K562 (cell line): ENCODE data around the gene GLCCI1. TPM values are rescaled to one million over a fixed set of nuclear protein-coding genes. Genes with fewer than 3 reads are reported as not detected.

Experiments
- CBX3 ChIP-seq, 2 experiments: IDR thresholded peaks; 1 replicate in 1 of 2; 2 replicates in 1 of 2; pipeline ENCODE4 v1.6.1; 2012; ENCODE audit warnings: inconsistent platforms in 2 of 2, low read length in 2 of 2, borderline replicate concordance in 1 of 2, control low read depth in 1 of 2
- CREM ChIP-seq: IDR thresholded peaks from 2 replicates; pipeline ENCODE4 v1.6.1; 2014; ENCODE audit warnings: antibody characterized with exemption, low read depth
- FOS ChIP-seq: IDR thresholded peaks from 3 replicates; pipeline ENCODE4 v1.6.1; 2011; ENCODE audit not compliant: insufficient read length; ENCODE audit errors: extremely low read depth
- FOXA1 ChIP-seq: fragments of 450-650 bp; IDR thresholded peaks from 2 replicates; pipeline ENCODE4 v1.6.1; 2016; ENCODE audit warnings: mild to moderate bottlenecking, borderline replicate concordance
- FOXP1 ChIP-seq: sonication (generic); formaldehyde crosslinking; IDR thresholded peaks from 2 replicates; pipeline ENCODE4 v1.8.0; 2022; ENCODE audit warnings: mild to moderate bottlenecking, missing genetic modification reagents
- GABPB1 ChIP-seq: sonication (generic); formaldehyde crosslinking; IDR thresholded peaks from 2 replicates; pipeline ENCODE4 v1.8.0; 2022; ENCODE audit warnings: mild to moderate bottlenecking, missing genetic modification reagents
- KAT7 ChIP-seq: sonication (generic); formaldehyde crosslinking; IDR thresholded peaks from 2 replicates; pipeline ENCODE4 v1.8.0; 2022; ENCODE audit warnings: missing genetic modification reagents, mild to moderate bottlenecking, borderline replicate concordance
- KLF1 ChIP-seq: fragments of 450-650 bp; IDR thresholded peaks from 2 replicates; pipeline ENCODE4 v1.6.1; 2016; ENCODE audit warnings: missing genetic modification characterization, missing compliant biosample characterization
- KLF10 ChIP-seq: fragments of 250-450 bp; sonication (Bioruptor Pico); IDR thresholded peaks from 2 replicates; pipeline ENCODE4 v1.6.1; 2021; ENCODE audit warnings: matching md5 sums
- NR4A1 ChIP-seq, 2 experiments: fragments of 250-450 bp in 1 of 2; fragments of 450-650 bp in 1 of 2; sonication (Bioruptor Pico) in 1 of 2; IDR thresholded peaks; 2 replicates each; pipeline versions ENCODE4 v1.4.0 to v1.6.1; 2016 to 2020; ENCODE audit warnings: mild to moderate bottlenecking in 2 of 2, missing compliant biosample characterization in 1 of 2, missing genetic modification characterization in 1 of 2, moderate library complexity in 1 of 2
- PHB ChIP-seq: fragments of 250-450 bp; sonication (Bioruptor Pico); IDR thresholded peaks from 2 replicates; pipeline ENCODE4 v1.5.0; 2021
- POLR2A ChIP-seq: fragments of 450-650 bp; conservative IDR thresholded peaks from 2 replicates; pipeline ENCODE4 v1.6.1; 2016
- POLR2G ChIP-seq: fragments of 200-400 bp; formaldehyde crosslinking; IDR thresholded peaks from 2 replicates; pipeline ENCODE4 v1.6.1; 2017; ENCODE audit warnings: low read depth, mild to moderate bottlenecking, antibody characterized with exemption, low read length, moderate library complexity
- POU5F1 ChIP-seq: fragments of 150-350 bp; IDR thresholded peaks from 2 replicates; pipeline ENCODE4 v1.6.1; 2014; ENCODE audit warnings: borderline replicate concordance, low read length, low read depth, mild to moderate bottlenecking; ENCODE audit not compliant: partially characterized antibody
- RBBP5 ChIP-seq: fragments of 200-600 bp; sonication (generic); IDR thresholded peaks from 2 replicates; pipeline ENCODE4 v1.6.1; 2012; ENCODE audit warnings: borderline replicate concordance, mild to moderate bottlenecking, low read length, control low read depth, inconsistent platforms; ENCODE audit not compliant: insufficient read depth, poor library complexity, severe bottlenecking
- RBM25 ChIP-seq: fragments of 200-400 bp; formaldehyde crosslinking; IDR thresholded peaks from 2 replicates; pipeline ENCODE4 v1.6.1; 2018; ENCODE audit warnings: low read length, low read depth, moderate library complexity; ENCODE audit not compliant: severe bottlenecking
- RCOR1 ChIP-seq, 2 experiments: IDR thresholded peaks; 2 replicates each; pipeline ENCODE4 v1.6.1; 2012; ENCODE audit warnings: low read depth in 2 of 2, low read length in 2 of 2, borderline replicate concordance in 1 of 2, improper control_type of control experiment in 1 of 2
- TAF7 ChIP-seq: fragments of 450-650 bp; IDR thresholded peaks from 2 replicates; pipeline ENCODE4 v1.6.1; 2016; ENCODE audit warnings: missing genetic modification characterization, missing compliant biosample characterization
- TAF9B ChIP-seq: fragments of 450-650 bp; IDR thresholded peaks from 2 replicates; pipeline ENCODE4 v1.6.1; 2018; ENCODE audit warnings: mild to moderate bottlenecking; ENCODE audit not compliant: partially characterized antibody
- WHSC1 ChIP-seq: IDR thresholded peaks from one replicate; pipeline ENCODE4 v1.6.1; 2012; ENCODE audit warnings: low read length, control low read depth, inconsistent platforms
- ZBED1 ChIP-seq: IDR thresholded peaks from 2 replicates; pipeline ENCODE4 v1.6.1; 2014
- ZBTB1 ChIP-seq: sonication (generic); formaldehyde crosslinking; IDR thresholded peaks from 2 replicates; pipeline ENCODE4 v1.8.1; 2023; ENCODE audit warnings: missing genetic modification reagents, low read depth, mild to moderate bottlenecking, borderline replicate concordance
- ZNF280B ChIP-seq: fragments of 250-450 bp; sonication (Bioruptor Pico); IDR thresholded peaks from 2 replicates; pipeline ENCODE4 v1.5.1; 2021; ENCODE audit warnings: mild to moderate bottlenecking
- ZNF431 ChIP-seq: sonication (generic); formaldehyde crosslinking; IDR thresholded peaks from 2 replicates; pipeline ENCODE4 v1.8.0; 2022; ENCODE audit warnings: mild to moderate bottlenecking, missing genetic modification reagents
- ZNF75A ChIP-seq: fragments of 450-650 bp; formaldehyde crosslinking; IDR thresholded peaks from 2 replicates; pipeline ENCODE4 v1.4.0; 2020; ENCODE audit warnings: mild to moderate bottlenecking
- ZNF764 ChIP-seq: fragments of 250-450 bp; sonication (Bioruptor Pico); IDR thresholded peaks from 2 replicates; pipeline ENCODE4 v1.4.0; 2020; ENCODE audit warnings: low read depth, mild to moderate bottlenecking, moderate library complexity
- polyA plus RNA-seq, 8 experiments: library from polyadenylated mRNA; depleted of rRNA in 4 of 8; stranded (reverse) in 5 of 8; unstranded in 3 of 8; fragments of >200 nt; fragmentation: Nextera tagmentation in 2 of 8; fragmentation: Illumina TruSeq in 1 of 8; extraction: Ambion mirVana in 2 of 8; extraction: Trizol in 1 of 8; gene quantifications; 2 replicates each; pipeline versions ENCODE4 v1.2.1 to v1.2.3, GENCODE V29; 2011 to 2014; ENCODE audit warnings: inconsistent platforms in 1 of 8, missing spikeins in 1 of 8
- total RNA-seq, 7 experiments: library from RNA; depleted of rRNA in 6 of 7; stranded (reverse); fragments of >200 nt in 6 of 7; fragmentation: Illumina TruSeq in 2 of 7; extraction: Trizol in 2 of 7; gene quantifications; 2 replicates each; pipeline versions ENCODE4 v1.2.1 to v1.2.3, GENCODE V29; 2011 to 2021; ENCODE audit warnings: low replicate concordance in 1 of 7

GLCCI1 gene
- total and polyA plus RNA-seq, 9 of the 15 experiments (the other 6 are each of a cell fraction or from before 2014, with no cell fraction given): 2.7 to 11.9 (median 7.2) TPM

GRCh38 chr7:7968544-7969305 is at the start of gene GLCCI1 (continued):
- peak; percentile 35; the same call in 1 of the 2 replicates for TF ChIP-seq TAF7
- peak; percentile 92 for TF ChIP-seq POLR2G
- no peak for TF ChIP-seq POU5F1
- peak; percentile 70 for TF ChIP-seq TAF9B
- TF ChIP-seq GABPB1: peak; percentile 66; the same call in 1 of the 2 replicates
- 0 out of 2 replicates have a peak, but pooled peaks have one; percentile 12 for TF ChIP-seq ZNF75A (CRISPR knock-in tag)
- TF ChIP-seq FOS: peak; percentile 97
- peak; percentile 99 for TF ChIP-seq RBM25
- TF ChIP-seq ZNF764 (CRISPR knock-in tag): peak; percentile 71; the same call in 1 of the 2 replicates
- peak in 1 of 2 experiments; percentile 26; a peak in 1 of 4 replicates for TF ChIP-seq RCOR1 (IDR thresholded peaks at IDR 0.05; ENCODE audit: borderline replicate concordance in 1 of 2, low read depth in 2 of 2, low read length in 2 of 2)
- TF ChIP-seq ZNF431 (CRISPR knock-in tag): peak; percentile 67; the same call in 1 of the 2 replicates
- TF ChIP-seq CREM: peak; percentile 76
- TF ChIP-seq WHSC1: no peak
- TF ChIP-seq FOXA1: no peak
- peak in 1 of 2 experiments; percentile 8; a peak in 1 of 3 replicates for TF ChIP-seq CBX3 (IDR thresholded peaks at IDR 0.05; ENCODE audit: borderline replicate concordance in 1 of 2, low read length in 2 of 2)
- TF ChIP-seq KLF1 (tag): no peak
- peak; percentile 41; the same call in 1 of the 2 replicates for TF ChIP-seq NR4A1 (CRISPR knock-in tag; IDR thresholded peaks at IDR 0.05)
- no peak for TF ChIP-seq NR4A1 (tag; IDR thresholded peaks at IDR 0.05)
- TF ChIP-seq RBBP5: peak; percentile 34
- no peak for TF ChIP-seq KLF10
- TF ChIP-seq ZBTB1 (CRISPR knock-in tag): peak; percentile 99
- TF ChIP-seq FOXP1: peak; percentile 66
- no peak for TF ChIP-seq ZNF280B
- peak; percentile 93 for TF ChIP-seq POLR2A
- TF ChIP-seq ZBED1: 0 out of 2 replicates have a peak, but pooled peaks have one; percentile 5
- peak; percentile 63; the same call in 1 of the 2 replicates for TF ChIP-seq KAT7 (CRISPR knock-in tag)
- TF ChIP-seq PHB: peak; percentile 36; the same call in 1 of the 2 replicates
